Thyroid gland (tissue), 4 donors: ENCODE data around the gene ADCY9.

Experiments used
- CTCF ChIP-seq, 6 experiments: fragments of 200-600 bp in 3 of 6; fragments of 450-650 bp in 3 of 6; sonication (generic) in 3 of 6; IDR thresholded peaks; one replicate each; pipeline ENCODE4 v1.5.1; 2016 to 2019; ENCODE audit warnings: antibody characterized with exemption in 6 of 6, mild to moderate bottlenecking in 2 of 6, inconsistent platforms in 1 of 6, moderate library complexity in 1 of 6
- POLR2A ChIP-seq, 2 donors: fragments of 450-650 bp; IDR thresholded peaks; one replicate each; pipeline ENCODE4 v1.6.1; 2017; ENCODE audit warnings: antibody characterized with exemption in 2 of 2, mild to moderate bottlenecking in 2 of 2, moderate library complexity in 1 of 2

GRCh38 chr16:3979518-3979917 is 136.7 kb downstream of the ADCY9 start:
- TF ChIP-seq CTCF (IDR thresholded peaks at IDR 0.05) (no peak), POLR2A (IDR thresholded peaks at IDR 0.05) (no peak)
